Panc1 (cell line): ENCODE data around the gene N4BP2L1.

Experiments
- CTCF ChIP-seq: fragments of 450-650 bp; IDR thresholded peaks from 2 replicates; pipeline ENCODE4 v1.5.1; 2017; ENCODE audit warnings: mild to moderate bottlenecking
- POLR2AphosphoS5 ChIP-seq: IDR thresholded peaks from 2 replicates; pipeline ENCODE4 v1.6.1; 2012; ENCODE audit warnings: mild to moderate bottlenecking, low read depth, low read length, moderate library complexity
- REST ChIP-seq, 2 experiments: IDR thresholded peaks; 2 replicates each; pipeline ENCODE4 v1.6.1; 2011 to 2012; ENCODE audit warnings: low read depth in 2 of 2, control low read depth in 1 of 2, low read length in 1 of 2, mild to moderate bottlenecking in 1 of 2, moderate library complexity in 1 of 2; ENCODE audit not compliant: insufficient read depth in 1 of 2
- SIN3A ChIP-seq: IDR thresholded peaks from 2 replicates; pipeline ENCODE4 v1.6.1; 2012; ENCODE audit warnings: low read depth, mild to moderate bottlenecking, low read length, moderate library complexity, borderline replicate concordance; ENCODE audit not compliant: insufficient read depth
- TCF7L2 ChIP-seq: IDR thresholded peaks from 2 replicates; pipeline ENCODE4 v1.6.1; 2011; ENCODE audit warnings: mild to moderate bottlenecking, low read depth, low read length, inconsistent platforms

- TF ChIP-seq CTCF (no peak), REST (IDR thresholded peaks at IDR 0.05; ENCODE audit: insufficient read depth in 1 of 2, low read depth in 2 of 2, low read length in 1 of 2) (no peak), SIN3A (no peak), TCF7L2 (no peak), POLR2AphosphoS5 (no peak)
Measured at GRCh38 chr13:32448972-32449371, 21.0 kb upstream of the N4BP2L1 start.
